Fibroblast of skin of abdomen (primary cell): ENCODE measurements around the gene RBMXL3. TPM values are rescaled to one million over a fixed set of nuclear protein-coding genes. Genes with fewer than 3 reads are reported as not detected.
A peak's percentile ranks its signal among the peaks of the same experiment; 100 is the strongest.
"Not testable (repeated sequence)": the region's sequence is repeated elsewhere in the genome, so short reads cannot be mapped to it uniquely, and the experiment has no call there.

Experiments
- DNase-seq: peaks from one replicate; pipeline ENCODE4 v3.0.0-alpha.2; 2013
- polyA plus RNA-seq, 2 experiments: library from polyadenylated mRNA; unstranded; fragments of 120-200 nt; gene quantifications; one replicate each; pipeline ENCODE4 v1.2.1, GENCODE V29; 2013; ENCODE audit not compliant: insufficient read length in 2 of 2

Gene RBMXL3
- polyA plus RNA-seq (2013, experiment 1 of 2; ENCODE audit: insufficient read length) = not detected
- not detected for polyA plus RNA-seq (2013, experiment 2 of 2; ENCODE audit: insufficient read length)

GRCh38 chrX:115189110-115189509 is at the start of gene RBMXL3:
TSS of gene RBMXL3 (plus strand) at chrX:115189410. CDS start at chrX:115189442, 32 bp downstream.
- DNase-seq = no peak

- DNase-seq = no peak
Measured at GRCh38 chrX:115142057-115142456, 47.2 kb upstream of the RBMXL3 start.

- DNase-seq = peak; percentile 8
Measured at GRCh38 chrX:115147220-115147619, 42.0 kb upstream of the RBMXL3 start.

- no peak for DNase-seq
Measured at GRCh38 chrX:115173181-115173580, 16.0 kb upstream of the RBMXL3 start.

GRCh38 chrX:115174548-115174947 is 14.7 kb upstream of the RBMXL3 start:
- peak; percentile 6 for DNase-seq

GRCh38 chrX:115177932-115178331 is 11.3 kb upstream of the RBMXL3 start:
- DNase-seq = no peak

GRCh38 chrX:115178473-115178872 is 10.7 kb upstream of the RBMXL3 start:
- DNase-seq = no peak

GRCh38 chrX:115183980-115184379 is 5.2 kb upstream of the RBMXL3 start:
- no peak for DNase-seq

- DNase-seq = no peak
Measured at GRCh38 chrX:115189646-115190635, 731 bp downstream of the RBMXL3 start.

GRCh38 chrX:115190636-115191489 is 1.7 kb downstream of the RBMXL3 start:
- DNase-seq = no peak

- DNase-seq = no peak
Measured at GRCh38 chrX:115191490-115192243, 2.5 kb downstream of the RBMXL3 start.

GRCh38 chrX:115192244-115192700 is 3.1 kb downstream of the RBMXL3 start:
- DNase-seq = no peak

GRCh38 chrX:115204040-115204439 is 14.8 kb downstream of the RBMXL3 start:
- no peak for DNase-seq

- DNase-seq = not testable (repeated sequence)
Measured at GRCh38 chrX:115209547-115209946, 20.3 kb downstream of the RBMXL3 start.

- no peak for DNase-seq
Measured at GRCh38 chrX:115214151-115214550, 24.9 kb downstream of the RBMXL3 start.

GRCh38 chrX:115214605-115215004 is 25.4 kb downstream of the RBMXL3 start:
- no peak for DNase-seq

GRCh38 chrX:115217346-115217745 is 28.1 kb downstream of the RBMXL3 start:
- DNase-seq = not testable (repeated sequence)

- DNase-seq = peak; percentile 10
Measured at GRCh38 chrX:115226929-115227328, 37.7 kb downstream of the RBMXL3 start.

GRCh38 chrX:115229337-115230003 is 40.3 kb downstream of the RBMXL3 start:
- peak; percentile 1 for DNase-seq

- peak; percentile 2 for DNase-seq
Measured at GRCh38 chrX:115232933-115233496, 43.8 kb downstream of the RBMXL3 start.
